ENCODE results near the gene ADARB2.

Gene ADARB2

GRCh38 chr10:1462521-1462920 lies 274.8 kb downstream of the ADARB2 start:
- TF ChIP-seq REST (IDR thresholded peaks at IDR 0.05; ENCODE audit: insufficient read depth in 1 of 2, low read depth in 2 of 2, low read length in 2 of 2) (no peak), POLR2AphosphoS5 (IDR thresholded peaks at IDR 0.05; ENCODE audit: low read depth, low read length) (no peak), FOXP2 (optimal IDR thresholded peaks at IDR 0.05; ENCODE audit: borderline replicate concordance, extremely low read depth, extremely low read length, insufficient read depth) (no peak), SIN3A (IDR thresholded peaks at IDR 0.05; ENCODE audit: borderline replicate concordance, insufficient read depth, low read length) (no peak), TAF1 (IDR thresholded peaks at IDR 0.05; ENCODE audit: borderline replicate concordance, insufficient read depth, low read length) (no peak)

GRCh38 chr10:1462032-1462431 lies 275.3 kb downstream of the ADARB2 start:
- TF ChIP-seq SIN3A (IDR thresholded peaks at IDR 0.05; ENCODE audit: borderline replicate concordance, insufficient read depth, low read length) (no peak), REST (IDR thresholded peaks at IDR 0.05; ENCODE audit: insufficient read depth in 1 of 2, low read depth in 2 of 2, low read length in 2 of 2) (no peak)

GRCh38 chr10:1461016-1461415 lies 276.3 kb downstream of the ADARB2 start:
- TF ChIP-seq TAF1 (IDR thresholded peaks at IDR 0.05; ENCODE audit: borderline replicate concordance, insufficient read depth, low read length): no peak
- no peak for TF ChIP-seq POLR2AphosphoS5 (IDR thresholded peaks at IDR 0.05; ENCODE audit: low read depth, low read length)
- no peak for TF ChIP-seq SIN3A (IDR thresholded peaks at IDR 0.05; ENCODE audit: borderline replicate concordance, insufficient read depth, low read length)
- TF ChIP-seq REST (IDR thresholded peaks at IDR 0.05; ENCODE audit: insufficient read depth in 1 of 2, low read depth in 2 of 2, low read length in 2 of 2): no peak

GRCh38 chr10:1454951-1455350 lies 282.4 kb downstream of the ADARB2 start:
- no peak for TF ChIP-seq REST (IDR thresholded peaks at IDR 0.05; ENCODE audit: insufficient read depth in 1 of 2, low read depth in 2 of 2, low read length in 2 of 2)
- no peak for TF ChIP-seq SIN3A (IDR thresholded peaks at IDR 0.05; ENCODE audit: borderline replicate concordance, insufficient read depth, low read length)
- no peak for TF ChIP-seq POLR2AphosphoS5 (IDR thresholded peaks at IDR 0.05; ENCODE audit: low read depth, low read length)
- TF ChIP-seq FOXP2 (optimal IDR thresholded peaks at IDR 0.05; ENCODE audit: borderline replicate concordance, extremely low read depth, extremely low read length, insufficient read depth): no peak
- no peak for TF ChIP-seq TAF1 (IDR thresholded peaks at IDR 0.05; ENCODE audit: borderline replicate concordance, insufficient read depth, low read length)

GRCh38 chr10:1454428-1454827 lies 282.9 kb downstream of the ADARB2 start:
- TF ChIP-seq FOXP2 (optimal IDR thresholded peaks at IDR 0.05; ENCODE audit: borderline replicate concordance, extremely low read depth, extremely low read length, insufficient read depth) (no peak), REST (IDR thresholded peaks at IDR 0.05; ENCODE audit: insufficient read depth in 1 of 2, low read depth in 2 of 2, low read length in 2 of 2) (no peak), SIN3A (IDR thresholded peaks at IDR 0.05; ENCODE audit: borderline replicate concordance, insufficient read depth, low read length) (no peak), POLR2AphosphoS5 (IDR thresholded peaks at IDR 0.05; ENCODE audit: low read depth, low read length) (no peak), TAF1 (IDR thresholded peaks at IDR 0.05; ENCODE audit: borderline replicate concordance, insufficient read depth, low read length) (no peak)
